ENCODE measurements around the gene ROR2.

- TF ChIP-seq POLR2A (IDR thresholded peaks at IDR 0.05; ENCODE audit: low read length), result no peak
- TF ChIP-seq GATA1 (IDR thresholded peaks at IDR 0.05; ENCODE audit: low read depth, low read length), result no peak
These were observed 105.8 kb downstream of the ROR2 start for GRCh38 chr9:91844190-91844589.
